IMR-90 (cell line): ENCODE measurements around the gene INF2. TPM values are rescaled to one million over a fixed set of nuclear protein-coding genes. Genes with fewer than 3 reads are reported as not detected.

Experiments
- ATAC-seq: fragments of 200-7000 bp; cut with Tn5 transposase; 2 replicates; pipeline ENCODE4 v1.9.1; 2020; ENCODE audit warnings: low read depth, mild to moderate bottlenecking, moderate library complexity
- BruUV-seq: library from RNA; stranded (reverse); fragments of 400-500 nt; replicated peaks from 2 replicates; lab custom pipeline; 2021; lab: Mats Ljungman, UMichigan
- CTCF ChIA-PET: fragments of 300-600 bp; formaldehyde crosslinking; extraction: SDS; loops from one replicate; lab custom pipeline; 2021; ENCODE audit warnings: antibody characterized with exemption; lab: Yijun Ruan, JAX
- POLR2A ChIA-PET: fragments of 300-600 bp; sonication (Branson Sonifier 250); formaldehyde crosslinking; loops from one replicate; lab custom pipeline; 2022; ENCODE audit warnings: antibody characterized with exemption; ENCODE audit not compliant: unreplicated experiment; lab: Charles Lee
- DNase-seq: peaks from one replicate; pipeline ENCODE4 v3.0.0; 2013
- H2AFZ ChIP-seq: replicated peaks from 2 replicates; pipeline ENCODE3; 2013; ENCODE audit warnings: low read length, mild to moderate bottlenecking; ENCODE audit not compliant: poor library complexity
- H2AK5ac ChIP-seq: 2 replicates; pipeline ENCODE4 v1.6.1; 2013; ENCODE audit warnings: low read depth, low read length, inconsistent platforms
- H2AK9ac ChIP-seq: replicated peaks from 2 replicates; pipeline ENCODE3; 2013; ENCODE audit warnings: mild to moderate bottlenecking, low read depth, low read length, moderate library complexity; ENCODE audit not compliant: poor library complexity
- H2BK120ac ChIP-seq: 2 replicates; pipeline ENCODE4 v1.6.1; 2013; ENCODE audit warnings: low read depth, low read length, inconsistent platforms
- H2BK15ac ChIP-seq: 3 replicates; pipeline ENCODE4 v1.6.1; 2013; ENCODE audit warnings: low read depth, low read length, inconsistent platforms
- H2BK20ac ChIP-seq: 2 replicates; pipeline ENCODE4 v1.6.1; 2013; ENCODE audit warnings: low read depth, mild to moderate bottlenecking, inconsistent platforms, low read length, moderate library complexity
- H2BK5ac ChIP-seq: 2 replicates; pipeline ENCODE4 v1.6.1; 2013; ENCODE audit warnings: mild to moderate bottlenecking, low read depth, low read length, inconsistent platforms; ENCODE audit not compliant: poor library complexity, severe bottlenecking
- H3K14ac ChIP-seq: replicated peaks from 2 replicates; pipeline ENCODE4 v1.6.1; 2013; ENCODE audit warnings: low read depth, low read length, inconsistent platforms
- H3K18ac ChIP-seq: 2 replicates; pipeline ENCODE4 v1.6.1; 2013; ENCODE audit warnings: low read depth, low read length, control low read depth
- H3K23ac ChIP-seq: 2 replicates; pipeline ENCODE4 v1.6.1; 2013; ENCODE audit warnings: low read depth, low read length, inconsistent platforms
- H3K27ac ChIP-seq: 2 replicates; pipeline ENCODE4 v1.5.1; 2013; ENCODE audit warnings: mild to moderate bottlenecking, control low read depth, low read length; ENCODE audit not compliant: insufficient read depth
- H3K27me3 ChIP-seq: 2 replicates; pipeline ENCODE4 v1.6.1; 2013; ENCODE audit warnings: low read length; ENCODE audit not compliant: control insufficient read depth, insufficient read depth
- H3K36me3 ChIP-seq: 2 replicates; pipeline ENCODE4 v1.6.1; 2013; ENCODE audit warnings: low read length, mixed read lengths; ENCODE audit not compliant: control insufficient read depth, insufficient read depth
- H3K4ac ChIP-seq: 2 replicates; pipeline ENCODE4 v1.6.1; 2013; ENCODE audit warnings: low read depth, low read length, inconsistent platforms
- H3K4me1 ChIP-seq: 2 replicates; pipeline ENCODE4 v1.6.1; 2013; ENCODE audit warnings: low read length, mixed read lengths; ENCODE audit not compliant: control insufficient read depth, insufficient read depth
- H3K4me2 ChIP-seq: 2 replicates; pipeline ENCODE4 v1.6.1; 2013; ENCODE audit warnings: low read depth, mild to moderate bottlenecking, control low read depth, low read length, moderate library complexity
- H3K4me3 ChIP-seq: 2 replicates; pipeline ENCODE4 v1.5.1; 2013; ENCODE audit warnings: low read depth, mild to moderate bottlenecking, control low read depth, low read length, moderate library complexity; ENCODE audit not compliant: insufficient read depth
- H3K56ac ChIP-seq: 2 replicates; pipeline ENCODE4 v1.6.1; 2013; ENCODE audit warnings: low read length, inconsistent platforms; ENCODE audit not compliant: insufficient read depth; ENCODE audit errors: extremely low read depth
- H3K79me1 ChIP-seq, 2 experiments: 2 replicates each; pipeline ENCODE4 v1.6.1; 2013; ENCODE audit warnings: low read length in 2 of 2, inconsistent platforms in 1 of 2, low read depth in 1 of 2
- H3K9ac ChIP-seq: 2 replicates; pipeline ENCODE4 v1.6.1; 2013; ENCODE audit warnings: low read depth, low read length, control low read depth
- H3K9me1 ChIP-seq: 2 replicates; pipeline ENCODE4 v1.6.1; 2013; ENCODE audit warnings: low read length, inconsistent platforms; ENCODE audit not compliant: insufficient read depth
- H3K9me3 ChIP-seq: 2 replicates; pipeline ENCODE4 v1.6.1; 2013; ENCODE audit warnings: low read length; ENCODE audit not compliant: control insufficient read depth, insufficient read depth
- H4K20me1 ChIP-seq: 2 replicates; pipeline ENCODE4 v1.6.1; 2013; ENCODE audit warnings: low read length, inconsistent platforms; ENCODE audit not compliant: insufficient read depth
- H4K5ac ChIP-seq: 2 replicates; pipeline ENCODE4 v1.6.1; 2013; ENCODE audit warnings: mild to moderate bottlenecking, low read depth, low read length, control low read depth
- H4K8ac ChIP-seq, 2 experiments: 2 replicates each; pipeline ENCODE4 v1.6.1; 2013; ENCODE audit warnings: low read depth in 2 of 2, low read length in 2 of 2, control low read depth in 1 of 2, inconsistent platforms in 1 of 2
- H4K91ac ChIP-seq: 2 replicates; pipeline ENCODE4 v1.6.1; 2013; ENCODE audit warnings: low read depth, low read length, inconsistent platforms; ENCODE audit not compliant: insufficient read depth
- FOS ChIP-seq: fragments of 150-350 bp; IDR thresholded peaks from 2 replicates; pipeline ENCODE4 v1.6.1; 2016; ENCODE audit warnings: low read depth, low read length
- MXI1 ChIP-seq: IDR thresholded peaks from 2 replicates; pipeline ENCODE4 v1.6.1; 2012; ENCODE audit warnings: low read depth, mild to moderate bottlenecking, low read length, moderate library complexity, borderline replicate concordance
- POLR2A ChIP-seq: IDR thresholded peaks from 2 replicates; pipeline ENCODE4 v1.6.1; 2012; ENCODE audit warnings: mild to moderate bottlenecking, low read depth, low read length
- RAD21 ChIP-seq: IDR thresholded peaks from 2 replicates; pipeline ENCODE4 v1.6.1; 2012; ENCODE audit warnings: low read length, improper control_type of control experiment
- WGBS, 2 experiments: methylation state at CpG; one replicate each; pipeline versions ENCODE4 v1.1.5 to v1.1.7; 2013; ENCODE audit warnings: missing lambda C conversion rate in 2 of 2; ENCODE audit not compliant: insufficient read length in 1 of 2; ENCODE audit errors: extremely low coverage in 2 of 2; 5-methylcytosine and 5-hydroxymethylcytosine counted together
- dilution Hi-C: fragments of 300-500 bp; cut with HindIII; formaldehyde crosslinking; loops from one replicate; pipeline ENCODE4 v1.14.3; 2018; ENCODE audit warnings: low sequenced_read_pairs; ENCODE audit not compliant: unreplicated experiment
- in situ Hi-C: fragments of 300-500 bp; cut with MboI; formaldehyde crosslinking; loops from 3 replicates; pipeline ENCODE4 v1.14.3; 2019; ENCODE audit warnings: low sequenced_read_pairs, inconsistent platforms, mixed read lengths
- intact Hi-C: fragments of 100-400 bp; cut with micrococcal nuclease; formaldehyde crosslinking; loops from 2 replicates; pipeline ENCODE4 v1.10.0; 2022
- polyA plus RNA-seq, 3 experiments: library from polyadenylated mRNA; depleted of rRNA; stranded (reverse); fragments of >200 nt; gene quantifications; 2 replicates each; pipeline ENCODE4 v1.2.3, GENCODE V29; 2012; ENCODE audit warnings: low replicate concordance in 1 of 3
- total RNA-seq: library from RNA; depleted of rRNA; stranded (reverse); fragments of >200 nt; gene quantifications from 2 replicates; pipeline ENCODE4 v1.2.3, GENCODE V29; 2012
- TF ChIP-seq, protein P1 (sequence below): conservative IDR thresholded peaks from 2 replicates; pipeline ENCODE4 v1.5.1; 2012; ENCODE audit warnings: mild to moderate bottlenecking, low read depth, low read length, improper control_type of control experiment

Gene INF2
- total and polyA plus RNA-seq, 2 of the 4 experiments (the other 2 are of a cell fraction), result 16.8 to 62.1 TPM

DNA sequence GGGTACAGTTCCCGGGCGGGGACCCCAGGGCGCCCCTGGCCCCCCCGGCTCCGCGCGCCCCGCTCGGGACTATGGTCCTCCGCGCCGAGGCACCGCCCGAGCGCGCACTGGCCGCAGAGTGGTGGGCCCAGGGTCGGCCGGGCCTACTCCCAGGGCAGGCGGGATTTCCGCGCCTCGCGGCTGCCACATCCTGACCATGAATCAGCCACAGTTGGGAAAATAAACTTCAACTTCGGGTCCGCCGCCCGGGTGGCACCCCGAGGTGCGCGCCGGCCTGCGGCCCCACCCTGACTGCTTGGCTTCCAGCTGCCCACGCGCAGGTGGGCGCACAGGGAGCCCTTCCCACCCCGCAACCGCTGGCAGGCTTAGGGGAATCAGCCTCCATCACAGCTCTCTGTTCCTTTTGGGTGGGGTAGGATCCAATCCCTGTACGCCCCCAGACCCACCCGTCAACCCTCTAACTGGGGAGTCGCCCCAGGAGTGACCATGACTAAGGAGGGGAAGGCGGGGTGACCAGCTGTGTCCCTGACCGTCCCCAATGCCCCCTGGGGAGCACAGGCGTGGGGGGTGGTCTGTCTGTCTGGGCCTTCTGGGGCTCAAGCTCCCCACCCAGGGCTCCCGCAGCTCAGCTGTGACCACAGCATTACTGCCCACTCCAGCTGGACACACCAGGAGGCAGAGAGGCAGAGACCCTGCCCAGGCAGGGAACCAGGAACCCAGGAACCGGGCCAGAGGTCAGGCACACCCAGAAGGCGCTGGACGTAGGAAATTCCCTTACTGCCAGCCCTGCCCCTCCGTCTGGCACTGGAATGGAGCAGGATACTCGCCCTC is 678 bp downstream of the INF2 start:
- H2BK5ac ChIP-seq, result peak overlapping the region; percentile 71
- no peaks in the 10 kb centered on the region for H3K27me3 ChIP-seq
- peak overlapping the region; percentile 100 for H3K4me3 ChIP-seq
- peaks cover 16% of the 10 kb centered on the region for H3K36me3 ChIP-seq
- peaks cover 5% of the 10 kb centered on the region; the same call in 1 of the 2 replicates for H3K9me1 ChIP-seq
- 3% methylated on average over 15 of the region's 50 CpGs; no CpG with 5 or more reads in 1 of the 2 experiments for WGBS, 2 experiments
- H3K4me1 ChIP-seq, result peaks cover 40% of the 10 kb centered on the region
- ATAC-seq (peak; percentile 45), DNase-seq (no peak)
- H3K18ac ChIP-seq, result peak overlapping the region; percentile 9; the same call in 1 of the 2 replicates
- POLR2A ChIA-PET, result no interaction called here
- H2AFZ ChIP-seq, result peak overlapping the region; percentile 90
- H3K27ac ChIP-seq, result peak overlapping the region; percentile 88
- H3K79me1 ChIP-seq, result peaks cover 0 to 36% of the 10 kb centered on the region in 2 experiments
- H3K23ac ChIP-seq, result peak overlapping the region; percentile 80
- CTCF ChIA-PET, result no interaction called here
- intact Hi-C loops, result loop anchor here (1.0 to 5.0 kb wide), 2 partner anchors 25 to 38 kb away; no protein-coding TSS in a partner anchor
- no peak overlapping the region for H2BK20ac ChIP-seq
- peak overlapping the region; percentile 88 for H3K14ac ChIP-seq
- peak overlapping the region; percentile 98 for H3K9ac ChIP-seq
- H2AK5ac ChIP-seq, result peak overlapping the region; percentile 82
- peak overlapping the region; percentile 69 to 90; a peak in 3 of 4 replicates for H4K8ac ChIP-seq
- in situ Hi-C loops, result no loop called here
- H4K5ac ChIP-seq, result peak overlapping the region; percentile 8; the same call in 1 of the 2 replicates
- H4K20me1 ChIP-seq, result peaks cover 51% of the 10 kb centered on the region
- H2AK9ac ChIP-seq, result peak overlapping the region; percentile 99
- dilution Hi-C loops, result no loop called here
- peak overlapping the region; percentile 2; the same call in 1 of the 2 replicates for H2BK120ac ChIP-seq
- H2BK15ac ChIP-seq, result no peak overlapping the region; the same call in 2 of the 3 replicates
- peak overlapping the region; percentile 95 for H3K4ac ChIP-seq
- no TSS peak for BruUV-seq
- TF ChIP-seq RAD21 (no peak), MXI1 (peak; percentile 7; the same call in 1 of the 2 replicates), FOS (no peak), POLR2A (no peak)
- TF ChIP-seq, protein P1, sequence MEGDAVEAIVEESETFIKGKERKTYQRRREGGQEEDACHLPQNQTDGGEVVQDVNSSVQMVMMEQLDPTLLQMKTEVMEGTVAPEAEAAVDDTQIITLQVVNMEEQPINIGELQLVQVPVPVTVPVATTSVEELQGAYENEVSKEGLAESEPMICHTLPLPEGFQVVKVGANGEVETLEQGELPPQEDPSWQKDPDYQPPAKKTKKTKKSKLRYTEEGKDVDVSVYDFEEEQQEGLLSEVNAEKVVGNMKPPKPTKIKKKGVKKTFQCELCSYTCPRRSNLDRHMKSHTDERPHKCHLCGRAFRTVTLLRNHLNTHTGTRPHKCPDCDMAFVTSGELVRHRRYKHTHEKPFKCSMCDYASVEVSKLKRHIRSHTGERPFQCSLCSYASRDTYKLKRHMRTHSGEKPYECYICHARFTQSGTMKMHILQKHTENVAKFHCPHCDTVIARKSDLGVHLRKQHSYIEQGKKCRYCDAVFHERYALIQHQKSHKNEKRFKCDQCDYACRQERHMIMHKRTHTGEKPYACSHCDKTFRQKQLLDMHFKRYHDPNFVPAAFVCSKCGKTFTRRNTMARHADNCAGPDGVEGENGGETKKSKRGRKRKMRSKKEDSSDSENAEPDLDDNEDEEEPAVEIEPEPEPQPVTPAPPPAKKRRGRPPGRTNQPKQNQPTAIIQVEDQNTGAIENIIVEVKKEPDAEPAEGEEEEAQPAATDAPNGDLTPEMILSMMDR, result no peak
- H4K91ac ChIP-seq, result peak overlapping the region; percentile 96
- peak overlapping the region; percentile 61 for H3K56ac ChIP-seq
- peak overlapping the region; percentile 87 for H3K4me2 ChIP-seq
- H3K9me3 ChIP-seq, result no peaks in the 10 kb centered on the region
